WTC11 (cell line): ENCODE measurements around the gene KLHL5.

Source experiments
- ARID4B ChIP-seq: sonication (generic); formaldehyde crosslinking; IDR thresholded peaks from 2 replicates; pipeline ENCODE4 v1.8.0; 2023; ENCODE audit warnings: missing genetic modification reagents, mild to moderate bottlenecking, borderline replicate concordance
- ATF3 ChIP-seq: sonication (generic); formaldehyde crosslinking; conservative IDR thresholded peaks from 2 replicates; pipeline ENCODE4 v1.8.1; 2022; ENCODE audit warnings: mild to moderate bottlenecking, missing genetic modification reagents
- CTCF ChIP-seq: fragments of 200-600 bp; IDR thresholded peaks from 2 replicates; pipeline ENCODE4 v1.8.0; 2022; ENCODE audit warnings: antibody characterized with exemption
- E2F4 ChIP-seq: sonication (generic); formaldehyde crosslinking; IDR thresholded peaks from 2 replicates; pipeline ENCODE4 v1.8.1; 2022; ENCODE audit warnings: low read depth, mild to moderate bottlenecking, moderate library complexity, missing genetic modification reagents, borderline replicate concordance
- ELF4 ChIP-seq: sonication (generic); formaldehyde crosslinking; IDR thresholded peaks from 2 replicates; pipeline ENCODE4 v1.8.1; 2022; ENCODE audit warnings: low read depth, mild to moderate bottlenecking, moderate library complexity, missing genetic modification reagents
- FOXJ3 ChIP-seq: sonication (generic); formaldehyde crosslinking; IDR thresholded peaks from 2 replicates; pipeline ENCODE4 v1.9.0; 2021; ENCODE audit warnings: missing genetic modification reagents, mild to moderate bottlenecking, borderline replicate concordance
- MAX ChIP-seq: sonication (generic); formaldehyde crosslinking; IDR thresholded peaks from 2 replicates; pipeline ENCODE4 v1.8.0; 2022; ENCODE audit warnings: mild to moderate bottlenecking, missing genetic modification reagents
- NFE2L1 ChIP-seq: sonication (generic); formaldehyde crosslinking; IDR thresholded peaks from 2 replicates; pipeline ENCODE4 v1.8.1; 2023; ENCODE audit warnings: missing genetic modification reagents
- NR1H2 ChIP-seq: sonication (generic); formaldehyde crosslinking; IDR thresholded peaks from 2 replicates; pipeline ENCODE4 v1.9.0; 2021; ENCODE audit warnings: mild to moderate bottlenecking, moderate library complexity, missing genetic modification reagents
- SP1 ChIP-seq: sonication (generic); formaldehyde crosslinking; conservative IDR thresholded peaks from 2 replicates; pipeline ENCODE4 v1.8.1; 2022; ENCODE audit warnings: missing genetic modification reagents
- TCF7 ChIP-seq: sonication (generic); formaldehyde crosslinking; IDR thresholded peaks from 2 replicates; pipeline ENCODE4 v1.8.0; 2022; ENCODE audit warnings: mild to moderate bottlenecking, low read depth, missing genetic modification reagents, moderate library complexity
- USF2 ChIP-seq: sonication (generic); formaldehyde crosslinking; IDR thresholded peaks from 2 replicates; pipeline ENCODE4 v1.8.1; 2023; ENCODE audit warnings: mild to moderate bottlenecking, missing genetic modification reagents, moderate library complexity
- ZNF138 ChIP-seq: sonication (generic); formaldehyde crosslinking; conservative IDR thresholded peaks from 2 replicates; pipeline ENCODE4 v1.8.1; 2022; ENCODE audit warnings: mild to moderate bottlenecking, moderate library complexity, missing genetic modification reagents
- ZNF396 ChIP-seq: fragments of 250-450 bp; sonication (Bioruptor Pico); IDR thresholded peaks from 2 replicates; pipeline ENCODE4 v1.8.0; 2021; ENCODE audit warnings: mild to moderate bottlenecking, moderate library complexity, borderline replicate concordance

GRCh38 chr4:39051492-39051891 is 10.5 kb upstream of the KLHL5 start:
- TF ChIP-seq CTCF = no peak
- no peak for TF ChIP-seq NFE2L1
- no peak for TF ChIP-seq ELF4 (CRISPR knock-in tag)
- no peak for TF ChIP-seq SP1
- TF ChIP-seq NR1H2 (CRISPR knock-in tag) = no peak
- TF ChIP-seq FOXJ3 = no peak
- no peak for TF ChIP-seq ATF3 (CRISPR knock-in tag)
- TF ChIP-seq TCF7 = no peak
- no peak for TF ChIP-seq E2F4 (CRISPR knock-in tag)
- TF ChIP-seq ARID4B (CRISPR knock-in tag) = no peak
- no peak for TF ChIP-seq MAX (CRISPR knock-in tag)
- no peak for TF ChIP-seq ZNF138 (CRISPR knock-in tag)
- TF ChIP-seq ZNF396 (CRISPR knock-in tag) = no peak
- TF ChIP-seq USF2 (CRISPR knock-in tag) = no peak
